ENCODE data around the gene ADAM17.
"Not testable (repeated sequence)": the region's sequence is repeated elsewhere in the genome, so short reads cannot be mapped to it uniquely, and the experiment has no call there.

The ADAM17 gene

DNA sequence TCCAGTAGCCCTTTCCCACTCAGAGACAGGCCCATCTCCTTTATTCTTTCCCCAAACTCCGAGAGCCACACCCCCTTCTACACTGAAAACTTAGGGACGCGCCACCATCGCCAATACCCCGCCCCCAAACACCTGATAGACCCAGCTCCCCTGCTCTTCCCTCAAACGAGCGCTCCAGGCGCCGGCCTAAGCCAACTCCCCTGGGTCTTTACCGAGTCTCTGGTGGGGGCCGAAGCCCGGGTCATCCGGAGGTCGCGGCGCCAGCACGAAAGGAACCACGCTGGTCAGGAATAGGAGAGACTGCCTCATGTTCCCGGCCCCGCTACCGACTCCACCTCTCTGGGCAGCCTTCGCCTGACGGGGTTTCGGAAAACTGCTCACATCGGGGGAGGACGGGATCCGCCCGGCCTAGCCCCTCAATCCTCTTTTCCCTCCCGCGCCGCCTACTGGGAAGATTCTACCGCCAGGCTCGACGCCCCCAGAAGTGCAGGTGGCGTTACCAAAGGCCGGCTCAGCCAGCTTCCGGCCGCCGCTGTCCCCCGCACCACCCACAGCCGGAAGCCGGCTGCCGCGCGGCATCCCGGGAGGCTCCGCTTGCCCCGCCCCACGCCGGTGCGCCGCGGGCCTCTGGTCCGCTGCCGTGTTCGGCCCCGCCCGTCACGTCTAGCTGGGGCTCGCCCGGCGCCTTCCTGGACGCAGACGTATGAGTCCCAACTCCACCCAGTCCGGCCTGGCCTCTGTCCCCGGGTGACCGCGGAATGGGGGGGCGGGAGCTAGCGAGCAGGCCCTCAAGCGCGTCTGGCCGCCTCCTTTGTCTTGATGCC, at the start of gene ADAM17:
Gene ADAM17, minus strand, starts transcription at position 534 of the 824 bp plus-strand sequence. Its CDS starts 225 bp downstream, at position 309.
- Histone ChIP-seq H3K27ac (peak within 1 kb of the TSS; percentile 98 to 99), H3K4me3 (peak within 1 kb of the TSS; percentile 85)
- DNase-seq (ENCODE audit: low spot score): peak; percentile 99
- no peak for TF ChIP-seq CTCF (IDR thresholded peaks at IDR 0.05)

DNA sequence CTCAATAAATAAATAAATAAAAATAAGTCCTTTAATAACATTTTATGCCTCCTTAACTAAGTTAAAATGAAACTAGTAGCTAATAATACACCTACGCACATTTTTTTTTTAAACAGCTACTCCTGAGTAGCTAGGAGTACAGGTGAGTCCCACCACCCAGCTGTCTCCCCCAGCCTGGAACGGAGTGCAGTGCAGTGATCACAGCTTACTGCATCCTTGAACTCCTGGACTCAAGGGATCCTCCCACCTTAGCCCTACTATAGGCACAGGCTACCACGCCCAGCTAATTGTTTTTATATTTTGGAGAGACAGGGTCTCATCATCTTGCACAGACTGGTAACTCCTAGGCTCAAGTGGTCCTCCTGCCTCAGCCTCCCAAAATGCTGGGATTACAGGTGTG, 46.8 kb upstream of the ADAM17 start:
- DNase-seq (ENCODE audit: low spot score): no peak
- Histone ChIP-seq H3K27ac (no peak overlapping the region), H3K4me3 (no peak overlapping the region)
- TF ChIP-seq CTCF (IDR thresholded peaks at IDR 0.05): no peak

DNA sequence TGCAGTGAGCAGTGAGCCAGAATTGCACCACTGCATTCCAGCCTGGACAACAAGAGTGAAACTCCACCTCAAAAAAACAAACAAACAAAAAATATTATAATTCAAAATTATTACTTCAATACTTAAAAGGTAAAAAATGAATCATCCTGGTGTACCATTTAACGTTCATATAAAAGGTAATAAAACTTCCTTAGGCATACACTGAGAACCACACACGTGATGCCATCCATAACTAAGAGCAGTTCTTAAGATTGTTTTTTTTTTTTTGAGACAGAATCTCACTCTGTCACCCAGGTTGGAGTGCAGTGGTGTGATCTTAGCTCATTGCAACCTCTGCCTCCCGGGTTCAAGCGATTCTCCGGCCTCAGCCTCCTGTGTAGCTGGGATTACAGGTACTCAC, 45.8 kb upstream of the ADAM17 start:
- no peak for DNase-seq (ENCODE audit: low spot score)
- no peak overlapping the region for H3K27ac ChIP-seq
- H3K4me3 ChIP-seq: no peak overlapping the region
- no peak for TF ChIP-seq CTCF (IDR thresholded peaks at IDR 0.05)

DNA sequence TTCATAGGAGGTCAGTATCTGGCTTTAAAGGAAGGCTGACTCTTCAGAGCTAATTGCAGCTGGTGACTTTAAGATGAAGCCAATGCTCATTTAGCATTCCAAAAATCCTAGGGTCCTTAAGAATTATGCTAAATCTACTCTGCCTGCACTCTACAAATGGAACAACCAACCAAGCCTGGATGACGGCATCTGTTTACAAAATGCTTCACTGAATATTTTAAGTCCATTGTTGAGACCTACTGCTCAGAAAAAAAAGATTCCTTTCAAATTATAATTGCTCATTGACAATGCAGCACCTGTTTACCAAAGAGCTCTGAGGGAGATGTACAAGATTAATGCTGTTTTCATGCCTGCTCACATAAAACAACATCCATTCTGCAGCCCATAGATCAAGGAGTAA, 43.8 kb upstream of the ADAM17 start:
- TF ChIP-seq CTCF (IDR thresholded peaks at IDR 0.05): no peak
- Histone ChIP-seq H3K4me3 (no peak overlapping the region), H3K27ac (no peak overlapping the region)
- no peak for DNase-seq (ENCODE audit: low spot score)

GRCh38 chr2:9596621-9597311, 41.1 kb upstream of the ADAM17 start:
- H3K27ac ChIP-seq: no peak overlapping the region
- no peak for TF ChIP-seq CTCF (IDR thresholded peaks at IDR 0.05)
- H3K4me3 ChIP-seq: no peak overlapping the region
- no peak for DNase-seq (ENCODE audit: low spot score)

DNA sequence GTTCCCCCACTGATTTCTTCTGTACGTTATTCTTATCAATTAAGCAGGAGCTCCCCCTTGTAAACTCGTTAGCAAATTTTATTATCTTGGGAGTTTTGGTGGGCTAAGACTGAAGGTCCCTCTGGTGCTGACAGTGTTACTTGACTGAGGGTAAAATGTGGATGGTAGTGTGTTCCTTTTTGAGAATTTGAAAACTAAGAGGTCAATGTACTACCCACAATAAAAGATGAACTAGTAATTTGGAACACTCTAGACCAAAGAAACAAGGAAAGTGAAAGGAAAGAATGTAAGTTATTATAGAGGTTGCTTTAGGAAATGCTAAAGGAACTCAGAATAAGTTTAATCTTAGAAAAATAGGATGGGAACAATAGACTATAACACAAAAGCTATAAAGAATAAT, 40.1 kb upstream of the ADAM17 start:
- Histone ChIP-seq H3K4me3 (no peak overlapping the region), H3K27ac (no peak overlapping the region)
- no peak for DNase-seq (ENCODE audit: low spot score)
- TF ChIP-seq CTCF (IDR thresholded peaks at IDR 0.05): no peak

GRCh38 chr2:9595256-9595655, 39.6 kb upstream of the ADAM17 start:
- DNase-seq (ENCODE audit: low spot score); H3K4me3 ChIP-seq: not testable (repeated sequence)
- peak overlapping the region in 1 of 2 donors; percentile 7 for H3K27ac ChIP-seq

Measured in coronary artery (tissue), 2 donors.